Dedifferentiated amniotic fluid mesenchymal stem cell (primary cell): ENCODE results near the gene VWA1.
"Not testable (repeated sequence)": the region's sequence is repeated elsewhere in the genome, so short reads cannot be mapped to it uniquely, and the experiment has no call there.

Experiments
- DNase-seq: peaks from one replicate; pipeline ENCODE4 v3.0.0-alpha.2; 2016; ENCODE audit errors: extremely low spot score

The VWA1 gene

DNA sequence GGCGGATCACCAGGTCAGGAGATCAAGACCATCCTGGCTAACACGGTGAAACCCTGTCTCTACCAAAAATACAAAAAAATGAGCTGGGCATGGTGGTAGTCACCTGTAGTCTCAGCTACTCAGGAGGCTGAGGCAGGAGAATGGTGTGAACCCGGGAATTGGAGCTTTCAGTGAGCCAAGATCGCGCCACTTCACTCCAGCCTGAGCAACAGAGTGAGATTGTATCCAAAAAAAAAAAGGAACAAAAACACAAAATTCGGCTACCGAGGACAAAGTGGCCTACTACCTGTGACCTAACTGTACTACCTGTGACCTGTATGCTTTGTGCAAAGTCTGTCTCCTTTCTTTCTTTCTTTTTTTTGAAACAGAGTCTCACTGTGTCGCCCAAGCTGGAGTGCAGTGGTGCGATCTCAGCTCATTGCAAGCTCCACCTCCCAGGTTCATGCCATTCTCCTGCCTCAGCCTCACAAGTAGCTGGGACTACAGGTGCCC, 32.5 kb upstream of the VWA1 start:
- DNase-seq = not testable (repeated sequence)

- DNase-seq = no peak
Observed at GRCh38 chr1:1403653-1404052, 31.8 kb upstream of the VWA1 start.

DNA sequence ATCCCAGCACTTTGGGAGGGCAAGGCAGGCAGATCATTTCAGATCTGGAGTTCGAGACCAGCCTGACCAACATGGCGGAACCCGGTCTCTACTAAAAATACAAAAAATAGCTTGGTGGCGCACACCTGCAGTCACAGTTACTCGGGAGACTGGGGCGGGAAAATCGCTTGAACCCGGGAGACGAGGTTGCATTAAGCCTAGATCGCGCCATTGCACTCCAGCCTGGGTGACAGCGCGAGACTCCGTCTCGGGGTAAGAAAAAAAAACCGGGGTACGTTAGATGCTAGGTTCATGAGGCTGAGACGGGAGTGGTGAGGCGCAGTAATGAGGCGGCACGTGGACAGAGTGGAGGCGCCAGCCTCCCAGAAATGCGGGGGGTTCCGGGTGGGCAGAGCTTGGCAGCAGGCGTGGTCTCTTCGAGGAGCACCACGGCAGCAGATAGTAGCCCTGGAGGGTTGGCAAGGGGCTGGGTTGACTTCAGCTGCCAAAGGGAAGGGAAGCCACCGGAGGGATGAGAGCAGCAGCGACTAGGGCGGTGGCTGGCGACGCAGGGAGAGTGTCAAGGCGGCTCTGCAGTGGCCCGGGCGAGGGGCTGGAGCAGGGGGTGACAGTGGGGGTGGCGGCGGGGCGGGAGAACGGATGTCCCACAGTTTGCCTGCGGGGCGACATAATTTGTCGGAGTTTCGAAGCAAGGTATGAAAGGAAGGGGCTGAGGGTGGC, 29.2 kb upstream of the VWA1 start:
- DNase-seq = no peak

DNA sequence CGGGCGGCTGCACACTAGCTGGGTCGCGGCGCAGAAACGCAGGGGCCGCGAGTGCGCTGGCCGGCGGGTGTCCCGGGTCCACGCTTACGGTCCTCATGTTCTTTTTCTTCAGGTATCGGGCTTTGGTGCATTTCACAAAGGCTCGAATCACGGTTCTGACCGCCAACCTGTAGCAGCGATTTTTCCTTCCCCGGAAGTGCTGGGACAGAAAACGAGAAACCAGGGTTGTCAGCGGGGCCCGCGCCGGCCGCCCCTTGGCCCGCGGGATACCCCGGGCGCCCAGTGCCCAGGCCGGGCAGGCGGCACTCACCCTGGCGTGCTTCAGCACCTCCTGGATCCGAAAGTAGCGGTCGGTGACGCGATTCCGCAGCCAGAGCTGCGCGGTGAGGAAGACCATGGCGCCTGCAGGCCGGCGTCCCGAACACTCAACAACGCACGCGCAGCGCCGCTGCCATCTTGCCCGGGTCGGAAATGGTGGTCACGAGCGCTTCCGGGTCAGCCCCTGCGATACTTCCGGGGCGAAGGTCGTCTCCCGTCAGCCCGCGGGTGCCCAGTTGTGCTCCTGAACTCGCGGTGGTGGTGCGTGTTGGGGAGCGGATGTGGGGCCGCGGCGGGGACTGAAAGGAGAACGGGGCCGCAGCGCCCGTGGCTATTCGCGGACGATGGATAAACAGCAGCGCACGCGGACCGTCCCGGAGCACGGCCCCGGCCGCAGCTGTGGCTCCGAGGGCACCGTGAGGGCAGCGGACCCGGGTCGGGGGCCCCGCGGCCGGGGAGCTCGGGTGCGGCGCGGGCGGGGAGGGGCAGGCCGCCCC, 28.5 kb upstream of the VWA1 start, which contains the start of gene MRPL20:
MRPL20 (minus strand) TSS at position 473 of the 815 bp plus-strand sequence; CDS start at position 397, 76 bp downstream.
- peak; percentile 88 for DNase-seq

DNA sequence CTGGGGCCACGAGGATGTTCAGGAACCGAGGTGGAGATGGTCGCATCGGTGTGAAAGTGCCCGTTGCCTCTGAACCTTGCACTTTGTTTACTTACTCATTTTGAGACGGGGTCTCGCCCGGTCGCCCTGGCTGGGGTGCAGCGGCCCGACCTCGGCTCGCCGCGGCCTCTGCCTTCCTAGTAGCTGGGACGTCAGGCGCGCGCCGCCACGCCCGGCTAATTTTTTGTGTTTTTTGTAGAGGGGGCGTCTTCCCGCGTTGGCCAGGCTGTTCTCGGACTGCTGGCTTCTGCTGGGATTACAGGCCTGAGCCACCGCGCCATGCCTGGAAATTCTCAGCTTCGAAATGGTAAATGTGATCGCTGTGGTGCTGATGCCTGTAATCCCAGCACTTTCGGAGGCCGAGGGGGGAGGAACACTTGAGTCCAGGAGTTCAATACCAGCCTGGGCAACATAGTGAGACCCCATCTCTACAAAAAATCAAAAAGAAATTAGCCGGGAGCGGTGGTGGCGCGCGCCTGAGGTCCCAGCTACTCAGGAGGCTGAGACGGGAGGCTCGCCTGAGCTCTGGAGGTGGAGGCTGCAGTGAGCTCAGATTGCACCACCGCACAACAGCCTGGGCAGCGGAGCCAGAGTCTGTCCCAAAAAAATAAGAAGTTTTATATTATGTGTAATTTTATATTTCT, 27.7 kb upstream of the VWA1 start:
- no peak for DNase-seq

GRCh38 chr1:1410238-1410637, 25.3 kb upstream of the VWA1 start:
- not testable (repeated sequence) for DNase-seq

- no peak for DNase-seq
Observed at GRCh38 chr1:1411626-1412025, 23.9 kb upstream of the VWA1 start.

DNA sequence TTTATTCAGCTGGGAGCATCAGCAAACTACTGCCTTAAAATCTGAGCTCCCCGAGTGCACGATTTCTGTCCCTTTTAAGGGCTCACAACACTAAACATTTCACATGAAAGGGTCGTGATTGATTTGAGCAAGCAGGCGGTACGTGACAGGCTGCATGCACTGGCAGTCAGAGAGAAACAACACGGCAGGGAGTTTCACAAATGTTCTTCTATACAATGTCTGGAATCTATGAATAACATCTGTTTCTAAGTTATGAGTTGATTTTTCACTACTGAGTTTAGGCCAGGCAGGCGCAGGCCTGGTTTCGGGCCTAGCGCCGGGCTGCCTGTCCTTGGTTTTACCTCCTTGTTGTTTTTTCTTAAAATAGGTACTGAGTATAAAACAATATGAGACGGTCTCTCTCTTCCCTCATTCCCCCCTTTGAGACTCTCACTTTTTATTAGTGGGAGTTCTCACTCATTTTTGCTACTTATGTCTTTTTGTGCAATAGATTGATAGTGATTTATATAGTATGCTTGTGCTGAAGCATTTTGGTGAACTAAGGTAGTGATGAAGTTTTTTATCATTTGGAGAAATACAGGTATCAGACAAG, 23.1 kb upstream of the VWA1 start:
- DNase-seq = not testable (repeated sequence)

- no peak for DNase-seq
Observed at GRCh38 chr1:1415751-1416150, 19.7 kb upstream of the VWA1 start.

DNA sequence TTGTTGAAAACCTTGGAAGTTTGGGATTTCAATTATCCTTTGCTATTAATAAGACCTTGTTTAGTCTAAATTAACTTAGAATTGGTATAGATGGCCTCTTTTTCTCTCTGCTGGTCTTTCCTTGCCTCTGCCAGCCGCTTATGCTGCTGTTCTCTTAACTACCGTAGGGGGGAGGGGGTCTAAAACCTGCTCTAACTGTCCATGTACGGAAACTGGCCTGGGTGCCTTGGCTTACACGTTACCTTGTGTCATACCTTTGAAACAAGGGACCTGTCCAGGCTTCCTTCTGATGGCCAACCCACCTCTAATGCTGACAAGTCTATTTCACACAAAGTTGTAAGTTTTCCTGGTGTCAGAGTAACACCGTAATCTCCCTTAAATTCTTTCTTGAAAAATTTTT, 18.1 kb upstream of the VWA1 start:
- DNase-seq = not testable (repeated sequence)

DNA sequence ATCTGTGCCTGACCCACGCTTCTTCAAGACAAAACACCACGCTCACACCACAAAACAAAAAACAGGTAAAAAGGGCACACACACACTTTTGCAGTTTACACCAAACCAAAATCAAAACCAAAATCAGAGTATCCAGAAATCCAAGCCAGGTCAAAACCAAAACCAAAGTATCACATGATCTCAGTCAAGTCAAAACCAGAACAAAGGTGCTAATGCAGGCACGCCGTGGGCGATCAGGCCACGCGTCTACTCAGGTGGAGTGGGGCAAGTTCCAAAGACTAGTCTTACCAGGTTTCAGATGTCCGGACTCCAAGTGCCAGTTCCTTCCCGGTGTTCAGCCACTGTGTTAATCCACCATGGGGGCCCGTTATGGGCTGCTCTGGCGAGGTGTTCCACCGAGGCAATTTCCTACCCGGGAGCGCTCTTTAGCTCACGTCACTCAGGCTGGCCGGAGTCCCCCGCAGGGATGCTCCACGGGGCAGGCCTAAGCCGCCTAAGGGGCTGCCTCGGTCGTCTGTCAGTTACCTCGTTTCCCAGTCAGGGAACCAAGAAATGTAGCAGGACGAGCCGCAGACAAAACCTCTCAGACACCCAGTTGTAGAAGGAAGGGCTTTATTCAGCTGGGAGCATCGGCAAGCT, 17.5 kb upstream of the VWA1 start:
- DNase-seq = not testable (repeated sequence)

- DNase-seq = no peak
Observed at GRCh38 chr1:1418464-1419362, 16.8 kb upstream of the VWA1 start.

GRCh38 chr1:1419363-1419812, 16.1 kb upstream of the VWA1 start:
- DNase-seq = no peak

- no peak for DNase-seq
Observed at GRCh38 chr1:1419813-1420653, 15.5 kb upstream of the VWA1 start.

DNA sequence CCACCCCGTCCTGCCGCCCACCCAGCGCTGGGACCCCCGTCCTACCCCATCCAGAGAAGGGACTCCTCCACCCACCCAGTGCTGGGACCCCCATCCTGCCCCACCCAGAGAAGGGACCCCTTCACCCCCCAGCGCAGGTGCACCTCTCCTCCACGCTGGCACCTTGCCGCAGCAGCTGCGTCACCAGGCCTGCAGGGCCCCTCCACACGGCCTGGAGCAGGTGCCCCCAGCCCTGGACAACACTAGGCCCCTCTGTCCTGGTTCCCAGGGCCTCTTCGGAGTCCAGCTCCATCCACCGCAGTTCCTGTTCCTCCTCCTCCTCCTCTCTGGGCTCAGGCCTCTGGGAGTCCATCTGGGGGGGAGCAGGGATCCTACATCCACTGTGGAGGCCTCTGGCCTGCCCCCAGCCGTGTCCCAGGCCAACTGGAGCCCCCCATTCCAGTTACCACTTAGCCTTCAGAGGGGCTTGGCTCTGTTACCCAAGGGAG, 14.8 kb upstream of the VWA1 start:
- no peak for DNase-seq

DNA sequence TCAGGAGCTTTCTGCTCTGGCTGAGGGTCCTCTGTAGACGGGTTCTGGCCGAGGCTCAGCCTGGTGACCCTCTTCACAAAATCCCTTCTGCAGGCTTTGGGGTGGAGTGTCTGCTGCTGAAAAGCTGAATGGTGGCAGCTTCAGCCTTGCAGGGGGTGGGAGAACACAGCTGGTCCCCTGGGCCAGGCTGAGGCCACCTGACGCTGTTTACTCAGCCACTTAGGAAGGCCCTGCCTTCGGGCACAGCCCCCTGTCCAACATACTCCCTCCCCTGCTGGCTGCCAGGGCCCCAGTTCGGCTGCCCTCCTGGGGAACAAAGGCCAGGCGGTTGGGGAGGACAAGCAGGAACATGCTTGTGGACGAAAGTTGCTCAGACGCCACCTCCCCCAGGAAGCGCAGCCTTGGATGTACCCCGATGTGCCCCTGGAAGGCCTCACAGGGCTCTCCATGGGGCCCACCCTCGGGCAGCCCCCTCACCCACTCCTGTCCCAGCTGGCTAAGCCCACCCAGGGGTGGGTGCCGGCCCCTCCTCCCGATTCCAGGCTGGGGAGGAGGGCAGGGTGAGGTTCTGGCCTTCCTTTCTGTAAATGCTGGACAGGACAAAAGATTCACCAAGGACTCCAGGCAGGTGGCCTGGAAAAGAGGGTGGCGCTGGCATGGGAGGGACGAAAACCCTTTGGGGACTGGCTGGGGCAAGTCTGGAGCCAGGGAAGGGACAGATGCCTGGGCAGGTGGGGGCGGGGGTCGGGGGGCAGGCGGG, 14.2 kb upstream of the VWA1 start, which contains the start of gene ANKRD65:
ANKRD65 (minus strand) TSS at position 130 of the 760 bp plus-strand sequence. CDS start 271 bp downstream, outside the sequence.
- no peak for DNase-seq

DNA sequence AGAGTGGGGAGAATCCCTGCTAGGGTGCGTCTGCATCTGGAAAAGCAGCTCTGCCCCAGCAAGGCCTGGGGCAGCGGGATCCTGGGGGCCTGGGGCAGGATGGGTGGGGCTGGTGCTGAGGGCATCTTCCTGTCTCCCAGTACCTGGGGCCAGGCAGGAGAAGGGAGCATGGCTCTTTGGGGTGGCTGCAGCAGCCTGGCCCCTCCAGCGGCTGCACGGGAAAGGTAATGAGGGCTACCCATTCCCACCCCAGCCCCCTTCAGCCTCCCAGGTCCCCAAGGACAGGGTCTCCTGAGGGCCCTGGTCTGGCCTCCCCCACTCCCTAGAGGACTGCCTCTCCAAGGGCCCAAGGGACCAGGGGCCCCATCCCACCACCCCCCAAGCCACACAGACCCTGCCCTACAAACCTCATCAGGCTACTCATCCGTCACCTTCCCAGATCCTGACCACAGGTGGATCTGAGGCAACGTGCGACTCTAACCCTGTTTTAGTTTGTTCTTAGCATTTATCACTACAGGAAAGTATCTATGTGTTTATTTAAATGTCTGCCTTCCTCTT, 13.5 kb upstream of the VWA1 start:
- DNase-seq = no peak
